ENCODE measurements around the gene PDE1C.

- TF ChIP-seq CTCF (IDR thresholded peaks at IDR 0.05; ENCODE audit: low read depth, low read length), result no peak
- no peak for TF ChIP-seq EZH2phosphoT487 (IDR thresholded peaks at IDR 0.05; ENCODE audit: low read depth)
Observed at GRCh38 chr7:31860925-31861324, 209.3 kb downstream of the PDE1C start.

Measured in OCI-LY3 (cell line).